Iris pigment epithelial cell (primary cell): ENCODE results near the gene TBC1D9.
A peak's percentile ranks its signal among the peaks of the same experiment; 100 is the strongest.
"Not testable (repeated sequence)": the region's sequence is repeated elsewhere in the genome, so short reads cannot be mapped to it uniquely, and the experiment has no call there.

Source experiments
- DNase-seq: peaks from one replicate; pipeline ENCODE4 v3.0.0-alpha.2; 2011; ENCODE audit warnings: low read depth

Gene TBC1D9

DNA sequence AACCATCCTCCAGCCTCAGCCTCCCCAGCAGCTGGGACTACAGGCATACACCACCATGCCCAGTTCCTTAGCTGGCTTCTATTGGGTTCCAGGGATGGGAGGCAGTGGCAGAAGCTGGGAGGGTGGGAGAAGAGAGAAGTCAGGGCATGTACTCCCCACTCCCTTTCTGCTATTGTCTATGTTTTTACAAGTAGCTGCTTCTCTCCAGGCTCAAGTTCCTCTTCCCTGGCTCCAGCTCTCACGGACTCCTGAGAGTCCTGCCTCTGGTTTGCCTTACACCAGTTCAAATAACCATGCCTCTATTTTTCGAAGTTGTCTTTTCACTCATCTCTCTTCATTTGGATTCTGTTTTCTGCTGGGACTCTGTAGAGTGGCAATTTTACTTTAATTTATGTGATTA is 2.9 kb downstream of the TBC1D9 start:
- no peak for DNase-seq

DNA sequence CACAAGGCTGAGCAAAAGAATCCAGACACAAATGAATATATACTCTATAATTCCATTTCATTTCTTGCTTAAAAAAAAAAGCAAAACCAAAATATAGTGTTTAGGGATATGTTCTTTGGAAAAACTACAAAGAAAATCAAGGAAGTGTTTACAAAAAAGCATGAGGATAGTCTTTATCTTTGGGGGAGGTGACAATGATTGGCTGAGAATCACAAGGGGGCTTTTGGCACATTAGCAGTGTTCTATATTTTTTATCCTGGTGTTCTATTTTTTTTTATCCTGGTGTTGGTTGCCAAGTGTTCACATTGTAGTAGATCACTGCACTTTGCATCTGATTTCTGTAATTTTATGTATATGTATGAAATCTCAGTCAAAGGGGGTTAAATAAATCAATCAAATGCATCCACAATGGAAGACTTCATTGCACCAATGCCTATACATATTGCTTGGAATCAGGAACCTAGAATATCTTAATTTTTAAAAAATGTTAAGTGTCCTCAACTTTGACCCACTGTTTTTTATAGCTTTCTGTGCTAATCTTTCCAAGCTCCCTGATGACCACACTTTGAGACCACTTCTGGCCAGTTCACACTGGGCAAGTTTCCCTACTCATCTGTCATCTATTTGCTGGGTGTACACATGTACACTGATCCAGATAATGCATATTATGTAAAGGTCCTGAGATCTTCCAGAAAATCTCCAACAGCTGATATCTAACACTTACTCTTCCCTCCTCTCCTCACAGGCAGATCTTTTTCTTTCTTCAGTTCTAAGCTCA is 3.7 kb downstream of the TBC1D9 start:
- no peak for DNase-seq

DNA sequence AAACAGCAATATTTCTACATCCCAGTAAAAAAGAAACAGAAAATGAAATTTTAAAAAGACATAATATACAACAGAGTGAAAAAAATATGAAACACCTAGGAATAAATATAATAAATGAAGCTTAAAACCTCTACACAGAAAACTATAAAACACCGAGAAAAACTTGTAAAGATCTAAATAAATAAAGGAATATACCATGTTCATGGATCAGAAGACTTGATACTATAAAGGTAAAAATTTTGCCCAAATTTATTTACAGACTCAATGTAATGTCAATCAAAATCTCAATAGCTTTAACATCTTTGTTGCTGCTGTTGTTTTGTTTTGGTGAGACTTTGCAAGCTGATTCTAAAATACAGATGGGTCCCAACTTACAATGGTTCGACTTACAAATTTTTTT is 5.7 kb downstream of the TBC1D9 start:
- no peak for DNase-seq

DNA sequence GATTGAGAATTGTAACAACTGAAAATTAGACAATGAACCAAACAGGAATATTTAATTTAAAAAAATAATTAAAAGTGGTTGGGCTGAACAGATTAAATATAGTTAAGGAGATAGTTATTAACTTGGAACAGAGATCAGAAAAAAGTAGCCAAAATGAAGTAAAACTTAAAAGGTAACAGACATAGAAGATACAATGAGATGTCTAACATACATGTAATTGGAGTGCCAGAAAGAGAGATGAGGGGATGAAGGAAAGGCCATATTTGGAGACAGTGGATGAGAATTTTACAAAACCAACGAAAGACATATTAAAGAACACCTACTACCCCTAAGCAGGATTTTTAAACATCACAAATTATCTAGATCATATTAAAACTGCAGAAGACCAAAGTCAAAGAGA is 8.0 kb downstream of the TBC1D9 start:
- no peak for DNase-seq

DNA sequence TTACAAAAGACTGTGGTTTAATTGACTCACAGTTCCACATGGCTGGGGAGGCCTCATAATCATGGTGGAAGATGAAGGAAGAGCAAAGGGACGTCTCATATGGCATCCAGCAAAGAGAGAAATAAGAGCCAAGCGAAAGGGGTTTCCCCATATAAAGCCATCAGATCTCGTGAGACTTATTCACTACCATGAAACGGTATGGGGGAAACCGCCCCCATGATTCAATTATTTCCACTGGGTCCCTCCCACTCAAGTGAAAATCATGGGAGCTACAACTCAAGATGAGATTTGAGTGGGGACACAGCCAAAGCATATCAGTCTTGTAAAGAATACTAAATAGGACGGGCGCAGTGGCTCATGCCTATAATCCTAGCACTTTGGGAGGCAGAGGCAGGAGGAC is 9.6 kb downstream of the TBC1D9 start:
- not testable (repeated sequence) for DNase-seq

DNA sequence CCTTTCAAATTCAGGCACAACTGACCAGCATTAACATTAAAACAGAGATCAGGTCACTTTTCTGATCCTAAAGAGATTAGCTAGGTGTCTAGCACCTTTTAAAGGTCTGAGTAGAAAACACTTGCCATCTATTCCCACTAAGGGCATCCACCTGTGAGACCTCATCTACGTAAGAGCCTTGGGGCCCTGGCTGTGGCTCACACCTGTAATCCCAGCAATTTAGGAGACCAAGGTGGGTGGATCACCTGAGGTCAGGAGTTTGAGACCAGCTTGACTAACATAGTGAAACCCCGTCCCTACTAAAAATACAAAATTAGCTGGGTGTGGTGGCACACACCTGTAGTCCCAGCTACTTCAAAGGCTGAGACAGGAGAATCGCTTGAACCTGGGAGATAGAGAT is 11.8 kb downstream of the TBC1D9 start:
- DNase-seq = no peak

DNA sequence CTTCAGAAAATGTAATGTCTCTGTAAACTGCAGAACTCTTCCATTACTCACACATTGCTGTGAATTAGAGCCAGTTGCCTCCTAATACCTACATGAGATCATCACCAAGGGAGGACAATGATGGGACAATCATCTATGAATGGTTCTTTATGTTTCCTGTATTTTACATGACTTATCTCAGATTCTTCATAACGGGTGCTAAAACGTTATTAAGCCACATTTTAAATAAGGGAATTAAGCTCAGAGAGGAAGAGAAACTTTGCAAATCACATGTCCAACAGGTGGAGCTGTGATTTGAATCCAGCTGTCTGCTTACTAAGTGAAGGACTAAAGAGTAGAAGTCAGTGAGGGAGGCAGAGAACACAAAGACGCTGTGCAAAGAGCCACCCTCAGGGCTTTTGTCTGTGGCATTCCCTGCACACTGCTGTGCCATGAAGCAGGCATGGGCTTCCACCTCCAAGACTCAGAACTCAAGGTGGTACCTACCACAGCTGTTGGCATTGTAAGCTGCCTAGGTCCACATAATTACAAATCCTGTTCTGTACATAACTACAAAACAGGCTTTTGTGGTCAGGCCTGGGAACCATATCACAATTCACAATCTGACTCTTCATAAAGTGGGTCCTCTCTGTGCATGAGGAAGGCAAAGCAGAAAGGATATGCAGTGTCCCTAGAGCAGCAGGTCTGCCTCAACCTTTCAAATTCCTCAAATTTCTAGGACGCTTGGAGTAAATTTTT is 12.8 kb downstream of the TBC1D9 start:
- DNase-seq = peak; percentile 53

DNA sequence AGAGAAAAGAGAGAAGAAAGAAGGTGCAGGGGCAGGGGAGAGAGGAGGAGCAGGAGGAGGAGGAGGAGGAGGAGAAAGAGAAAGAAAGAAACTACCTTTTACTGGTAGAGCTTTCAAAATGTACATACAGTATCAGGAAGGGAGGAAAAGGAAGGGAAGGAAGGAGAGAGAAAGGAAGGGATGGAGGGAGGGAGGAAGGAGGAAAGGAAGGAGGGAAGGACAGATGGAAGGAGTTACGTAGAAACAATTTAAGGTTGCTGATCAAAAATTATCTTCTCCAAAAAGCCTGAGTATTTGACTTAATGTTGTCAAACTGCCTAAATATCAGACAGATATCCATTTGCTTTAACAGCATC is 13.4 kb downstream of the TBC1D9 start:
- DNase-seq = no peak

DNA sequence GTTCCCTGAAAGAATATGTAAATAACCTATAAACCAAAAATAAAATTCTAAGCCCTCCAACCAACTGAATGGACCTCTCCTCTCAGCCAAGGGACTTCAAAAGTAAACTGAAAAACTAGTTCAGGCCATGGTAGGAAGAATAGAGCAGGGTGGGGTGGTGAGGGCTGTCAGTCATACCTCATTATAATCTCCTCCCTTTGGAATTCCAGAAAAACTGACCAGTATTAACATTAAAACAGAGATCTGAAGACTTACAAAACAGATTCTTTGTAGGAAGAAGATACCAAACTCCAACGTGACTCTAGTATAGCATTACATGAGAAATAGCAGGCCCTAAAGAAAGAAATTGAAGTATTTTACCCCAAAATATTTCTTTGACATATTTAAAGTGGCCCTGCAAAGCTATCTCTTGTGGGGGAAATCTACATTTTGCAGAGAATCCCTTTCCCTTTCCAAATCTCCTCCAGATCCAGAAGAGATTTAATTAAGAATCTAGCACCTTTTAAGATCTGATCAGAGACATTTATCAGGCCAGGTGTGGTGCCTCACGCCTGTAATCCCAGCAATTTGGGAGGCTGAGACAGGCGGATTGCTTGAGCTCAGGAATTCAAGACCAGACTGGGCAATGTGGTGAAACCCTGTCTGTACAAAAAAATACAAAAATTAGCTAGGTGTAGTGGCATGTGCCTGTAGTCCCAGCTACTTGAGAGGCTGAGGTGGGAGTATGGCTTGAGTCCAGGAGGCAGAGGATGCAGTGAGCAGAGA is 15.1 kb downstream of the TBC1D9 start:
- DNase-seq = no peak

DNA sequence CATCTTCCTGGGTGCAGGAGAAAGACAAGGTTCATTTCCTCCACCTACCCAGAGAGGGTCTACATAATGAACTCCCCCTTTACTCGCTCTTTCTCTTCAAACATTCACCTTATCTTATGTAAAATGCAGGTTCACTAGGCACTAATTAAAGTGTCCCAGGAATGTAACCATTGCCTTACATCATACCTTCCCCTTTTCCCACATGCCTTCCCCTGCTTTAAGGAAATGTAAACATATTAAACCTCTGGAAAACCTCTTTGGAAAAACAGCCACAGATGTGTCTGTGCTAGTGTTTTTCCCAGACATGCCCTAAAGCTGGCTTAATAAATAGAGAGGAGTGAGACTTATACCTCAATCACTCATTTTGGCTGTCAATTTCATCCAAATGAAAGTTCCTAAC is 15.8 kb downstream of the TBC1D9 start:
- DNase-seq = no peak

DNA sequence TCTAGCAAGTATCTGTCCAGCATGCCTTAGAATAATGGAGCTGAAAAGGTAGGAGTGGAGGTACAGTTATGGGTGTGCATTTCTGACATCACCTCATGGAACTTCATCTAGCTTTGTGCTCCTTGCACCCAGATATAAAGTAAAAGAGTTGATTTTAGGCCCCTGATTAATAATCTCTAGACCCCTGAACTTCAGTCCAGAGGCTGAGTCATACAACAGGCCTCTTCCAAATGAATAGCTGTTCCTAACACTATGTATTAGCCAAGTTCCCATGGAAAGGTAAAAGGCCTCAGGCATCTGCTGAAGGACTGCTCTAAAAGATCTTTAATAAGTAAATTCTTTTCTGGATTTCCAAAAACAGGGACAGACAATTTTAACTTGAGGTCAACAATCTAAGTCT is 16.2 kb downstream of the TBC1D9 start:
- no peak for DNase-seq

DNA sequence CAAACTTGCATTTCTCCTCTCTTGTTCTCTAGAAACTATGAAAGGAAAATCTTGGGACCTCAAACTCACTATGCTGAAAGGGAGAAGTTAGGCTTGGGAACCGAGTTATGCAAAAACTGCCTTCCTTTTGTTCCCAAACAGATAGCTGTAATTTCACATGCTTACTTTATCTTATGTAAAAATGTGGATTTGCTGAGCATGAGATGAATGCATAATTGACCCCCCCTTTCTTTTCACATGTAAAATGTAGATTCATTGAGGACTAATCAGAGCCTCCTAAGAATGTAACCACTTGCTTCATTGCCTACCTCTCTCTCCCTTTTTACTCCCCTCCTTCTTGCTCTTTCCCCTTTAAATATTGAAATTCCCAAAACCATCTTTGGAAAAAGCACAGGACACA is 18.0 kb downstream of the TBC1D9 start:
- DNase-seq = no peak

DNA sequence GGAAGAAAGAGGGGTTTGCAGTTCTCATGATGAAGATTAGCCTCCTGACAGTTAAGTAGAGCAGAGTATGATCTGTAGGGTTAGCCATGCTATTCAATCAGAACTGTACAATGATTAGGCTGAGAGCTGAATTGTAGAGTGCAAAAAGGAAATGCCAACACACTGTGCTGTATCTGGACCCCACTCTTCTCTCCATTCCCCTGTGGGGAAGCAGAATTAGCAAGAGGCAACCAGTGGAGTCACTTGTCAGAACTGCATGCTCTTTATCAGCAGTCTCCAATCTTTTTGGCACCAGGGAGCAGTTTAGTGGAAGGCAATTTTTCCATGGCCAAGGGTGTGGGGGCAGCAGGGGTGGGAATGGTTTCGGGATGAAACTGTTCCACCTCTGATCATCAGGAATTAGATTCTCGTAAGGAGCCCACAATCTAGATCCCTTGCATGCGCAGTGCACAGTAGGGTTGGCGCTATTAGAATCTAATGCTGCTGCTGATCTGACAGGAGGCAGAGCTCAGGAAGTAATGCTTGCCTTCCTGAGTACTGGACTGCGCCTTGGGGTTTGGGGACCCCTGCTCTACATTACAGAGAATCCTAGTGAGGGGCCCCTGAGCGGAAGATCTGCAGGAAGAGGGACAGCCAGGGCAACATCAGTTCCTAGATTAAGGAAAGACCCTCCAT is 19.4 kb downstream of the TBC1D9 start:
- no peak for DNase-seq

DNA sequence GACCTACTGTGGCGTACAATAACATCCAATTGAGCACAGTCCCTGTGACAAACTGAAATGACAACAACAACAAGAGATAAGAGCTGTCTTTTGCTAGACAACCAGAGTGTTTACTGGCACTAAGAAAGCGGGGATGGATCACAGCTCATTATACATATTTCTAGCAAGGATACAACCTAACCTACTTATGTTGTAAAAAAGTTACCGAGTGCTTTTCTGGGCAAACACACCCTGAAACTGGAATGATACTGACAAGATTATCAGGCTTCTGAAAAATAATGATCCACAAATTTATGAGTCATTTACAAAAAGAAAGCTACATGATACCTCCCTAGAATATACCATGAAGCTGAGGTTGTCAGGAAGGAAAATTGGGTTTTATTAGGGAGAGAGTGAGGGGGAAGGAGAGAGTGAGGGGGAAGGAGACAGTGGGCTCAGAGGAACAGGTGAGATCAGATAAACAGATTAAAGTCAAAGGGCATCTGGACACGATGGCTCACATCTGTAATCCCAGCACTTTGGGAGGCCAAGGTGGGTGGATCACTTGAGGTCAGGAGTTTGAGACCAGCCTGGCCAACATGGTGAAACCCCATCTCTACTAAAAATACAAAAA is 20.3 kb downstream of the TBC1D9 start:
- DNase-seq = no peak

DNA sequence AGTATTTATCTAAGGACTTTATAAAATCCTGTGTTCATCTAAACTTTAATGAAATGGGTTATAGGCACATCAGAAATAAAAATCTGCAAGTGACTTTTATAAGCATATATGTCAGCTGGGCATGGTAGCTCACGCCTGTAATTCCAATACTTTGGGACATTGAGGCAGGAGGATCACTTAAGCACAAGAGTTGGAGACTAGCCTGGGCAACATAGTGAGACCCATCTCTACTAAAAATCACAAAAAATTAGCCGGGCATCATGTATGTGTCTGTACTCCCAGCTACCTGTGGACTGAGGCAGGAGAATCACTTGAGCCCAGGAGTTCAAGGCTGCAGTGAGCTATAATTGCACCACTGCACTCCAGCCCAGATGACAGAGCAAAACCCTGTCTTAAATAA is 20.9 kb downstream of the TBC1D9 start:
- DNase-seq = no peak

DNA sequence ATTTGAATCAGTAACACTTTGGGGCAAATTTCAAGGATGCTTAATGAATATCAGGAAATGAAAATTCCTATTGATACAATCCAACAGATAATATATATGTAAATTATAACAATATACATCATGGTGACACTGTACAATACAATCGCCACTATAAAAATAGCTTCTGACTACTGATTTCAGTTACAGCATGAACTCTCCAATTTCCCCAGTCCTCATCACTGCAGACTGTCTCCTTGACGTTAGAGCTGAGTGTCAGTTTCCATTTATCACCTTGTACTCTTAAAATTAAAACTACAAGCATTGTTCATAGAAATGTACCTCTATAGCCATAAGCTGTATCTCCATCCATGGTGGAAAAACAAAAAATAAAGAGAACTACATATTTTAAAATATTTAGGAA is 23.4 kb downstream of the TBC1D9 start:
- no peak for DNase-seq

DNA sequence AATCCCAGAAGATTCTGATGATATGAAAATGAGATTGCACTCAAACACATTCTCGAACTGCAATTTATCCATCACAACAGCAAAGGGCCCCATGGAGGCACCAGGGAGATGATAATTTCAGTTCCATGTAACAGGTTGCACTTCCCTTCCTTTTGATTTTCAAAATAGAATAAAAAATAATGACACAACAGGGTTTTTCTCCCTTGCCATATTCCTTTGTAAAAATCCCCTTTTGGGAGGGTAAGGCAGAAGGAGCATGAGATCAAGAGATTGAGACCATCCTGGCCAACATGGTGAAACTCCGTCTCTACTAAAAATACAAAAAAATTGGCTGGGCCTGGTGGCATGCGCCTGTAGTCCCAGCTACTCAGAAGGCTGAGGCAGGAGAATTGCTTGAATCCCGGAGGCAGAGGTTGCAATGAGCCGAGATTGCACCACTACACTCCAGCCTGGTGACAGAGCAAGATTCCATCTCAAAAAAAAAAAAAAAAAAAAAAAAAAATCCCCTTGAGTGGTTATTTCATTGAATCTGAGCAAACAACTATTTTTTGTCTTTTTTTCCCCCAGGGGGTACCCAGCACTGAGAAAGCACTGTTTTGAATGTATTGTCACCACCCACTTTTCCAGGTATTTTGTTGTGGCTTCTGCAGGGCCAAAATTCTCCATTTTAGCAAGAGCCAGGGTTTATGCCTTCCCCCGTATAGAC is 26.7 kb downstream of the TBC1D9 start:
- DNase-seq = no peak

DNA sequence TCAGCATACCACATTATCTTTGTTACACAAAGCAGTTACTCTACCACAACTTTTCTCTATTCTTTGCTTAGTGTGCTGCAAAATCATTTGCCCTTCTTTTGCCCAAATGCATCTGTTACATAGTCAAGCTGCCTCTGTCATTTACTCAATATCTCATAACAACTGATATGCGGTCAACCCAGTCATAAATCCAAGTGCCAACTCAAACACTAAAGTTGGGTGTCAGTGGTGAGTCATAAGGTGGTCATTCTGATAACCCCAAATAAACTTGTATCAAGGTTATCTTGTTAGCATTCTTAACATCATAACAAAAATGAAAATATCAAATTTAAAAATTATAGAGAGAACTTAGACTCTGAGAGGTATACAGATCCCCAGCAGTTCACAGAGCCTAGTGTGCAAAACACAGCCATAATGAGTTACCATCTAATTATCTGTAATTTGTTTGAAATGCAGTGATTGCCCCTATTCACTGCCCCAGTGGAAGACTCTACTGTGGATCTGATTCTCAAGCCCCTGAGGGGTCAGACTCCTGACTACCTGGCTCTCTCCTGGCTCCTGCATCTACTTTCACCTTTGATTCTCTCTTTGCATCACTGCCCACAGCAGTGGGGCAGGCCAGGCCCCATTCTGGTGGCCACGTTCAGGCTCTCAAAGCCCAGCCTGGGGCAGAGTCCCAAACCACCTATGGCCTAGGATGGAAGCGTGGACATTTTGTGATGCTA is 29.2 kb downstream of the TBC1D9 start:
- peak; percentile 47 for DNase-seq

DNA sequence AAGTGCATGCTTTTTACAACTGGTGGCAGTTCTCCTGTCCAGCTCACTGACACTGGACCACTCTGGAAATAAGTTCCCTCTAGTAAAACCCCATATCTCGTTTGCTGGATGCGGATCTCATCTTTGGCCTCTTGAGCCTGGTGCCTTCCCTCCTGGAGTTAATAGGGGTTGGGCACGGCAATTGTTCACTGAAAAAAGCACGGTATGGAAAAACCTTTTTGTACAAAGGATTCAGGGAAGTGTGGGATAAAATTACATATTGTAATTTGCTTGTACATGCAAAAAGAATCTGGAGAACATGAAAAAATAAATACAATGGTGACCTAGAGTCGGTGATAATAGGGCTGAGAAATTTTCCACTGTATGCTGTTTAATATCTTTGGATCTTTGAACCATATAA is 30.6 kb downstream of the TBC1D9 start:
- DNase-seq = no peak

DNA sequence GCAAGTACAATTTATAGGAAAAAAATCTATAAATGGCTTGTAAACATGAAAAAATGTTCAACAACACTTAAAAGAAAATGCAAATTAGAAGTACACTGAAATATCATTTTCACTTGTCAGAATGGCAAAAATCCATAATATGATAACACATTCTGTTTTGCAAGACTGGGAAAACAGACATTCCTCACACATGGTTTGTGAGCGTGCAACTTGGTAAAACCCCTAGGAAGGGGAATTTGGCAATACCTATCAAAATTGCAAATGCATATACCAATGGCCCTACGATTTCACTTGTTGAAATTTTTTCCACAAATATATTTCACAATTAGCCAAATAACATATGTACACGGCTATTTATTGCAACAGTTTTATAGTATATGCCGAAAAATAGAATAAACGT is 31.4 kb downstream of the TBC1D9 start:
- peak; percentile 71 for DNase-seq
